ACC112 (cell line): Measurements from ENCODE around the gene SLC27A5.

Experiments used
- H2AFZ ChIP-seq: fragments of 200-600 bp; sonication (generic); one replicate; pipeline ENCODE4 v1.6.0; 2017; ENCODE audit warnings: antibody characterized with exemption, low read length; ENCODE audit not compliant: unreplicated experiment
- H3K27ac ChIP-seq: fragments of 200-600 bp; sonication (generic); 2 replicates; pipeline ENCODE4 v1.5.1; 2014; ENCODE audit warnings: low read depth, mild to moderate bottlenecking, antibody characterized with exemption, low read length, moderate library complexity
- H3K27me3 ChIP-seq: fragments of 200-600 bp; sonication (generic); 2 replicates; pipeline ENCODE4 v1.6.1; 2014; ENCODE audit warnings: mild to moderate bottlenecking, antibody characterized with exemption, low read length, moderate library complexity, mixed read lengths; ENCODE audit not compliant: insufficient read depth
- H3K36me3 ChIP-seq: fragments of 200-600 bp; sonication (generic); 2 replicates; pipeline ENCODE4 v1.6.1; 2016; ENCODE audit warnings: mild to moderate bottlenecking, antibody characterized with exemption, low read length, moderate library complexity, mixed read lengths; ENCODE audit not compliant: insufficient read depth
- H3K4me1 ChIP-seq: fragments of 200-600 bp; sonication (generic); one replicate; pipeline ENCODE4 v1.6.1; 2016; ENCODE audit warnings: low read length, mixed read lengths; ENCODE audit not compliant: insufficient read depth, unreplicated experiment, control insufficient read depth
- H3K4me3 ChIP-seq: fragments of 200-600 bp; sonication (generic); 2 replicates; pipeline ENCODE4 v1.5.1; 2014; ENCODE audit warnings: mild to moderate bottlenecking, low read depth, low read length
- H3K79me2 ChIP-seq: fragments of 200-600 bp; sonication (generic); one replicate; pipeline ENCODE4 v1.6.0; 2016; ENCODE audit warnings: low read length; ENCODE audit not compliant: control insufficient read depth, unreplicated experiment, insufficient read depth

The SLC27A5 gene

DNA sequence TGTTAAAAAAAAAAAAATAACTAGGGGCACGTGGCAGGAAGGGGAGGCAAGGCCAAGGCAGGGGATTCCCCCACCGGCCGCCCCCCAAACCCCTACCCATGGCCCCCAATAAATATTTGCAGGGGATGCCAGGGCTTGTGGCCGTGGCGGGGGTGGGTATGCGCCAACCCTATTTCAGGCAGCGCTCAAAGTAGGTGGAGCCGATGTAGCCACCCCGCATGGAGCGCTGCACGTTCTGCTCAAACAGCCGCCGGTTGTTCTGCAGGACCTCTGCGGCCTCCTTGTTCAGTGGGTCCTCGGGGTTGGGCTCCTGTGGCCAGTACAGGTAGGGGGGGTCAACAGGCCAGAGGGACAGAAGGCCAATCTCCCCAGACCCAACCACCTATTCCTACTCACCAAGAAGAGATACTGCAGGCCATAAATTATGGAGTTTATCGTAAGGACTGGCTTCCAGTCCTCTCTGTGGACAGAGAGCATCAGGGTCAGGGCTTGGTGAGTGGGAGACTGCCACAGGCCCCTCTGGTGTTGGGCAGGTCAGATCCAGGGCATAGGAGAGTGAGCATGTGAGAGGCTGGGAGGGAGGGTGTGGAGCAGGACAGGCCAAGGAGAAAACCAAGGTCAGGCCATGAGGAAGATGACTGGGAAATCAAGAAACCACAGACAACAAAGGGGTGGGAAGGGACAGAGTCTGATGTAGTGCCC, 44.3 kb upstream of the SLC27A5 start:
- Histone ChIP-seq H3K36me3 (peaks cover 5% of the 10 kb centered on the region), H2AFZ (no peak overlapping the region), H3K27ac (no peak overlapping the region; the same call in 1 of the 2 replicates), H3K4me3 (peak overlapping the region; percentile 88; the same call in 1 of the 2 replicates), H3K79me2 (peaks cover 28% of the 10 kb centered on the region), H3K27me3 (no peaks in the 10 kb centered on the region), H3K4me1 (peaks cover 21% of the 10 kb centered on the region)

GRCh38 chr19:58555369-58555885, 43.6 kb upstream of the SLC27A5 start:
- H3K27me3 ChIP-seq, result no peaks in the 10 kb centered on the region
- peak overlapping the region; percentile 70 for H2AFZ ChIP-seq
- H3K36me3 ChIP-seq, result peaks cover 9% of the 10 kb centered on the region
- H3K79me2 ChIP-seq, result peaks cover 28% of the 10 kb centered on the region
- H3K4me3 ChIP-seq, result peak overlapping the region; percentile 82
- H3K27ac ChIP-seq, result peak overlapping the region; percentile 89
- peaks cover 21% of the 10 kb centered on the region for H3K4me1 ChIP-seq

DNA sequence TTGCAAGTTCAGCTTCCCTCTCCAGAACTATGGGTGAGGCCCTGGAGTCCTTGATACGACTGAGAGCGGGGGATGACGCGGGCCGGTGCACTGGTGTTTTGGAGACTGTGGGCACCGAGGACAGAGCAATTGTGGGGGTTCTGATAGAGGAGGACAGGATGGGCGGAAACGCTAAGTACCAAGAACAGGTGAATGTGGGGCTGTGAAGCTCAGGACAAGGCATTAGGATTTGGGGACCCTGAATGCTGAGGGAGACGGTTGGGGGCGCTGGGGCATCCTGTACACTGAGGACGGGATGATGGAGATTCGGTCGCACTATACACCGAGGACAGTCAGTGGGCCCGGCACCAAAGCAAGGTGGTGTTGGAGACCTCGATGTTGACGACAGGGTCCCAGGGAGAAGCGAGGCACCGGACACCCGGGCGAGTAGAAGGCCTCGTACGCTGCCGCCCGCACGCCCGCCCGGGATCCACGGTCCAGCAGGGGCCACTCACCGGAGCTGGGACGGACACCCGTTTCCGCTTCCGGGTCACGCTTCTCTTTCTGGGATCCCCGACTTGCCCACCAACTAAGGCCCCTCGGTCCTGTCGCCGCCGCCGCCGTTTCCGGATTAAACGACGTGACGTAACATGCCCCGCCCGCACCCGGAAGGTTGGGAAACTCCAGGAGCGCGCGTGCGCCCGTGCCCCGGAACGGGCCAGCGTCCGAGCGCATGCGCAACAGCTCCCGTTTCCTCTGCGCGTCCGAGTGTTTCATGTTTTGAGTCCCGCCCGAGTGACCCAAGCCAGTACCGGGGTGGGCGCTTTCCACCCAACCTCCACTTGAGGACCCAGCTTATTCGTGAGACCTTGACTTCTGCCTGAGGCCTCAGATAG, 42.9 kb upstream of the SLC27A5 start, which contains the start of gene CHMP2A:
Gene CHMP2A (minus strand): TSS at position 612 of the 875 bp plus-strand sequence. CDS start 893 bp downstream, outside the sequence.
- H3K79me2 ChIP-seq, result peaks cover 28% of the 10 kb centered on the region
- peaks cover 19% of the 10 kb centered on the region for H3K4me1 ChIP-seq
- H3K27ac ChIP-seq, result peak within 1 kb of the TSS; percentile 89
- peak within 1 kb of the TSS; percentile 82 for H3K4me3 ChIP-seq
- H2AFZ ChIP-seq, result peak within 1 kb of the TSS; percentile 70
- H3K36me3 ChIP-seq, result peaks cover 9% of the 10 kb centered on the region
- H3K27me3 ChIP-seq, result no peaks in the 10 kb centered on the region

DNA sequence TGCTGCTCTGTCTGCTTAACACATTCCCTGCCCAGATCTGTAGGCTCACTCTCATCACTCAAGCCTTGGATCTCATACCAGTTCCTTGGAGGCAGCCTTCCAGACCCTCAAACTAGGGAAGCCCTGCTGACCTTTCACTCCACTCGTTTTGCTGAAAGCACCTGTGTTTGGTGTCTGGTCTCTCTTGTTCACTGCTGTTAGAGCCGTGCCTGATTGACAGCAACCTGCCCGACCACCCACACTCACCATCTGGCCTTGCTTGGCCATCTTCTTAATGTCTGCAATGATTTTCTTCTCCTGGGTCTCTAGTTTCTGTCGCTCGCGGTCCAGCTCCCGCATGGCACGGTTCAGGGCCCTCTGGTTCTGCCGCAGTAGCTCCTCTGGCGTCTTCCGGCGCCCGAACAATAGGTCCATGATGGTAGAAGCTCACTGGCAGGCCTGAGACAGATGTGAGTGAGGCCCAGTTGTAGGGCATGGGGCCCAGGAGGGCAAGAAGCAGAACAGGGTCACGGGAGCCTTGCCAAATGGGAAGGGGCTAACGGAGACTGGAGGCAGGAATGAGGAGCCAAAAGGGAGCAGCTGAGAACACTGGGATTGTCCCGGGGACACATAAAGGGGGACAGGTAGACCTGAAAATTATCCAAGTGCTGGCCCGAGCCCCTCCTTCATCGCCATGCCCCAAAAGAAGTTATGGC, 42.2 kb upstream of the SLC27A5 start:
- Histone ChIP-seq H3K4me3 (peak overlapping the region; percentile 82), H3K36me3 (peaks cover 9% of the 10 kb centered on the region), H3K27me3 (no peaks in the 10 kb centered on the region), H3K4me1 (peaks cover 18% of the 10 kb centered on the region), H3K79me2 (peaks cover 29% of the 10 kb centered on the region), H2AFZ (no peak overlapping the region), H3K27ac (peak overlapping the region; percentile 89)

- Histone ChIP-seq H3K4me3 (no peak overlapping the region), H3K27me3 (no peaks in the 10 kb centered on the region), H3K27ac (no peak overlapping the region), H3K36me3 (peaks cover 9% of the 10 kb centered on the region), H3K4me1 (peaks cover 18% of the 10 kb centered on the region), H2AFZ (no peak overlapping the region), H3K79me2 (peaks cover 36% of the 10 kb centered on the region)
These were observed 40.9 kb upstream of the SLC27A5 start for GRCh38 chr19:58552655-58553054.

- H3K36me3 ChIP-seq, result peaks cover 9% of the 10 kb centered on the region
- H3K4me1 ChIP-seq, result peaks cover 18% of the 10 kb centered on the region
- peaks cover 35% of the 10 kb centered on the region for H3K79me2 ChIP-seq
- no peaks in the 10 kb centered on the region for H3K27me3 ChIP-seq
- H3K27ac ChIP-seq, result no peak overlapping the region
- no peak overlapping the region for H3K4me3 ChIP-seq
- no peak overlapping the region for H2AFZ ChIP-seq
These were observed 40.0 kb upstream of the SLC27A5 start for GRCh38 chr19:58551577-58552471.

- H3K27me3 ChIP-seq, result no peaks in the 10 kb centered on the region
- H2AFZ ChIP-seq, result no peak overlapping the region
- no peak overlapping the region for H3K4me3 ChIP-seq
- H3K36me3 ChIP-seq, result peaks cover 9% of the 10 kb centered on the region
- H3K79me2 ChIP-seq, result peaks cover 35% of the 10 kb centered on the region
- no peak overlapping the region for H3K27ac ChIP-seq
- H3K4me1 ChIP-seq, result peaks cover 18% of the 10 kb centered on the region
These were observed 39.3 kb upstream of the SLC27A5 start for GRCh38 chr19:58551123-58551497.

DNA sequence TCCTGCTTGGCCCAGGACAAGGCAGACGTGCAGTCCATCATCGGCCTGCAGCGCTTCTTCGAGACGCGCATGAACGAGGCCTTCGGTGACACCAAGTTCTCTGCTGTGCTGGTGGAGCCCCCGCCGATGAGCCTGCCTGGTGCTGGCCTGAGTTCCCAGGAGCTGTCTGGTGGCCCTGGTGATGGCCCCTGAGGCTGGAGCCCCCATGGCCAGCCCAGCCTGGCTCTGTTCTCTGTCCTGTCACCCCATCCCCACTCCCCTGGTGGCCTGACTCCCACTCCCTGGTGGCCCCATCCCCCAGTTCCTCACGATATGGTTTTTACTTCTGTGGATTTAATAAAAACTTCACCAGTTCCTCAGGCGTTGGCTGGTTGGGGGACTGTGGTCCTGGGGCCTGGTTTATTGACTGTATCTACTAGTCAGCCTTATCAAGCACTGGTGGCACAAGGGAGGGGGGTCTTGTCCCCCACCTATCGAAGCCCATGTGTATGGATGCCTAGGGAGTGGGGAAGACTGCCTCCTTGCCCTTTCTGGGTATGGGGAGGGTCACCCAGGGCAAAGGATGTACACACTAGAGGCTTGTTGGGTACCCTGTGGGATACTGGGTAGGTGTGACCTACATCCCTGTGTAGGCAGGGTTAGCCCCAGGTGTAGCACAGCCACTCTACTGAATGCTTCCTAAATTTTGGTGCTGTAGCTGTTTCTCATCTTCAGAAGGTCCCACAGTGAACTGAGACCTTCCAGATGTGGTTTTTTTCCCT, 38.8 kb upstream of the SLC27A5 start:
- Histone ChIP-seq H3K36me3 (peaks cover 14% of the 10 kb centered on the region), H3K27me3 (no peaks in the 10 kb centered on the region), H3K4me3 (no peak overlapping the region), H3K79me2 (peaks cover 35% of the 10 kb centered on the region), H3K4me1 (peaks cover 19% of the 10 kb centered on the region), H2AFZ (no peak overlapping the region), H3K27ac (no peak overlapping the region)

- Histone ChIP-seq H3K4me3 (no peak overlapping the region), H3K36me3 (peaks cover 14% of the 10 kb centered on the region), H2AFZ (no peak overlapping the region), H3K4me1 (peaks cover 15% of the 10 kb centered on the region), H3K27ac (no peak overlapping the region), H3K27me3 (no peaks in the 10 kb centered on the region), H3K79me2 (peaks cover 40% of the 10 kb centered on the region)
These were observed 38.0 kb upstream of the SLC27A5 start for GRCh38 chr19:58549664-58550361.
